ENCODE measurements around the gene USP1. TPM values are rescaled to one million over a fixed set of nuclear protein-coding genes. Genes with fewer than 3 reads are reported as not detected.

USP1 gene
- total RNA-seq, 2 experiments from 2014 or later = 69.6 to 96.6 TPM

DNA sequence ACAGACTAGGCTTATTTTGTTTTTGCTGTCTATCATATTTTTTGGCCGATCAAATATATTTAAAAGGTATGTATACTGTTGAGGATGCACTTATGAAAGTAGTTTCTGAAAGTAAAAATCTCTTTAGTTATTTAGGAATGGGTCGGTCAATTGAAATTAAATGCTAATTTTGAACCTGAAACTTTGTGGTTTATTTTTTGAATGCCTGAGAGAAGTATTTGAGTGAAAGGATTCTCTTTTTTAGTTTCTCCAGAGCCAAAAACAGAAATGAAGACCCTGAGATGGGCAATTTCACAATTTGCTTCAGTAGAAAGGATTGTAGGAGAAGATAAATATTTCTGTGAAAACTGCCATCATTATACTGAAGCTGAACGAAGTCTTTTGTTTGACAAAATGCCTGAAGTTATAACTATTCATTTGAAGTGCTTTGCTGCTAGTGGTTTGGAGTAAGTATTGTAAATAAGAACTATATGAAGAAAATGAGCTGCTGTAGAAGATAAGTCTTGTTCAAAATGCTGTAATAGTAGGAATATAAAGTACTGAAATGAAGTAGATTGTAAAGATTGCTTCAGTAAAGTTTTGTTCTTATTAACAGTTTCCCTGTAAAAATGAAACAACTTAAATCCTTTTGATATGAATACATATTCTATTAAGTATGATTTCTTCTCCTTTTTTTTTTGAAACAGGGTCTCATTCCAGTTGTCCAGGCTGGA is 11.5 kb downstream of the USP1 start:
- peaks cover 27% of the 10 kb centered on the region; the same call in 1 of the 2 replicates for H4K20me1 ChIP-seq (ENCODE audit: insufficient read depth, low read length)
- intact Hi-C loops (cut with micrococcal nuclease; ENCODE audit: unreplicated experiment) = no loop called here
- H3K36me3 ChIP-seq (ENCODE audit: insufficient read depth, low read length) = peaks cover 99% of the 10 kb centered on the region
- H3K79me2 ChIP-seq (ENCODE audit: insufficient read depth, low read depth, low read length) = peaks cover 54% of the 10 kb centered on the region
- no peak for DNase-seq (ENCODE audit: low spot score)
- H3K4me1 ChIP-seq (ENCODE audit: insufficient read depth, low read length, poor library complexity, severe bottlenecking) = no peaks in the 10 kb centered on the region
- ChIA-PET CTCF (ENCODE audit: unreplicated experiment) (no interaction called here), POLR2A (no interaction called here)
- no peak overlapping the region for H2AFZ ChIP-seq (ENCODE audit: low read length)
- no peaks in the 10 kb centered on the region for H3K9me2 ChIP-seq (ENCODE audit: insufficient read depth, low read length)
- no peak overlapping the region for H3K27ac ChIP-seq (ENCODE audit: low read depth, low read length, poor library complexity, severe bottlenecking)
- no peak for TF ChIP-seq EZH2phosphoT487 (IDR thresholded peaks at IDR 0.05; ENCODE audit: borderline replicate concordance, low read depth, low read length)
- TF ChIP-seq, protein P1, sequence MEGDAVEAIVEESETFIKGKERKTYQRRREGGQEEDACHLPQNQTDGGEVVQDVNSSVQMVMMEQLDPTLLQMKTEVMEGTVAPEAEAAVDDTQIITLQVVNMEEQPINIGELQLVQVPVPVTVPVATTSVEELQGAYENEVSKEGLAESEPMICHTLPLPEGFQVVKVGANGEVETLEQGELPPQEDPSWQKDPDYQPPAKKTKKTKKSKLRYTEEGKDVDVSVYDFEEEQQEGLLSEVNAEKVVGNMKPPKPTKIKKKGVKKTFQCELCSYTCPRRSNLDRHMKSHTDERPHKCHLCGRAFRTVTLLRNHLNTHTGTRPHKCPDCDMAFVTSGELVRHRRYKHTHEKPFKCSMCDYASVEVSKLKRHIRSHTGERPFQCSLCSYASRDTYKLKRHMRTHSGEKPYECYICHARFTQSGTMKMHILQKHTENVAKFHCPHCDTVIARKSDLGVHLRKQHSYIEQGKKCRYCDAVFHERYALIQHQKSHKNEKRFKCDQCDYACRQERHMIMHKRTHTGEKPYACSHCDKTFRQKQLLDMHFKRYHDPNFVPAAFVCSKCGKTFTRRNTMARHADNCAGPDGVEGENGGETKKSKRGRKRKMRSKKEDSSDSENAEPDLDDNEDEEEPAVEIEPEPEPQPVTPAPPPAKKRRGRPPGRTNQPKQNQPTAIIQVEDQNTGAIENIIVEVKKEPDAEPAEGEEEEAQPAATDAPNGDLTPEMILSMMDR (conservative IDR thresholded peaks at IDR 0.05; ENCODE audit: low read length) = no peak
- BruUV-seq (replicated peaks) = no TSS peak
- no peak overlapping the region for H3K4me3 ChIP-seq (ENCODE audit: low read depth, low read length, poor library complexity, severe bottlenecking)
- no peak overlapping the region for H3K4me2 ChIP-seq (ENCODE audit: low read length)
- no peaks in the 10 kb centered on the region for H3K9me3 ChIP-seq (ENCODE audit: low read length)

DNA sequence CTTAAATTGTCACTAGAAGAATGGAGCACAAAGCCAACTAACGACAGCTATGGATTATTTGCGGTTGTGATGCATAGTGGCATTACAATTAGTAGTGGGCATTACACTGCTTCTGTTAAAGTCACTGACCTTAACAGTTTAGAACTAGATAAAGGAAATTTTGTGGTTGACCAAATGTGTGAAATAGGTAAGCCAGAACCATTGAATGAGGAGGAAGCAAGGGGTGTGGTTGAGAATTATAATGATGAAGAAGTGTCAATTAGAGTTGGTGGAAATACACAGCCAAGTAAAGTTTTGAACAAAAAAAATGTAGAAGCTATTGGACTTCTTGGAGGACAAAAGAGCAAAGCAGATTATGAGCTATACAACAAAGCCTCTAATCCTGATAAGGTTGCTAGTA is 13.5 kb downstream of the USP1 start:
- Histone ChIP-seq H3K27ac (ENCODE audit: low read depth, low read length, poor library complexity, severe bottlenecking) (no peak overlapping the region), H3K4me2 (ENCODE audit: low read length) (no peak overlapping the region), H3K4me3 (ENCODE audit: low read depth, low read length, poor library complexity, severe bottlenecking) (no peak overlapping the region), H3K9me3 (ENCODE audit: low read length) (no peaks in the 10 kb centered on the region), H3K36me3 (ENCODE audit: insufficient read depth, low read length) (peaks cover 99% of the 10 kb centered on the region), H3K9me2 (ENCODE audit: insufficient read depth, low read length) (no peaks in the 10 kb centered on the region), H2AFZ (ENCODE audit: low read length) (no peak overlapping the region), H3K4me1 (ENCODE audit: insufficient read depth, low read length, poor library complexity, severe bottlenecking) (no peaks in the 10 kb centered on the region), H4K20me1 (ENCODE audit: insufficient read depth, low read length) (peaks cover 25% of the 10 kb centered on the region; the same call in 1 of the 2 replicates), H3K79me2 (ENCODE audit: insufficient read depth, low read depth, low read length) (peaks cover 35% of the 10 kb centered on the region)
- POLR2A ChIA-PET = interaction anchor here (1.2 to 1.8 kb wide), 2 partner anchors 10 to 29 kb away, joined by 3 to 11 read pairs; no protein-coding TSS in a partner anchor
- intact Hi-C loops (cut with micrococcal nuclease; ENCODE audit: unreplicated experiment) = no loop called here
- no peak for DNase-seq (ENCODE audit: low spot score)
- no peak for TF ChIP-seq EZH2phosphoT487 (IDR thresholded peaks at IDR 0.05; ENCODE audit: borderline replicate concordance, low read depth, low read length)
- TF ChIP-seq, protein P1 (conservative IDR thresholded peaks at IDR 0.05; ENCODE audit: low read length) = no peak
- no TSS peak for BruUV-seq (replicated peaks)
- CTCF ChIA-PET (ENCODE audit: unreplicated experiment) = interaction anchor here (1.0 kb wide), 1 partner anchor 12 kb away, joined by 3 read pairs; no protein-coding TSS in a partner anchor

DNA sequence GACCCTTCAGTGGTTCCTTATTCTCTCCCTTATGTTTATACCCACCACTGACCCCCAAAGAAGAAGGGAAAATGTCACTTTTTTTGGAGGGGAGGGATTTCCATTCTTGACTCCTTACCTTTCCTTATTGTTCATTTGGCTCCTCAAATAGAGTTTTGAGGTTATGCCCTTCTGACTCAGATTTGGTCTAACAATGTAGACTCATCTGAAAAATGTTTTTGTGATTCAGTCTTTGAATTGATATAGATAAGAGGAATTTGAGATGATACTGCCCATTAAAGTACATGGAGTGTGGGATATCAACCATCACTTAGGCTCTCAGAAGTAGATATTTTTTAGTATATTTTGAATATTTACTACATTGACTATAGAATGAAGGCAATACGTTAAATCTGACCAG is 16.1 kb downstream of the USP1 start:
- no peak for DNase-seq (ENCODE audit: low spot score)
- POLR2A ChIA-PET = no interaction called here
- H3K4me1 ChIP-seq (ENCODE audit: insufficient read depth, low read length, poor library complexity, severe bottlenecking) = no peaks in the 10 kb centered on the region
- CTCF ChIA-PET (ENCODE audit: unreplicated experiment) = no interaction called here
- TF ChIP-seq, protein P1 (conservative IDR thresholded peaks at IDR 0.05; ENCODE audit: low read length) = no peak
- no peak for TF ChIP-seq EZH2phosphoT487 (IDR thresholded peaks at IDR 0.05; ENCODE audit: borderline replicate concordance, low read depth, low read length)
- H3K36me3 ChIP-seq (ENCODE audit: insufficient read depth, low read length) = peaks cover 86% of the 10 kb centered on the region
- H3K9me3 ChIP-seq (ENCODE audit: low read length) = no peaks in the 10 kb centered on the region
- H2AFZ ChIP-seq (ENCODE audit: low read length) = no peak overlapping the region
- H3K4me3 ChIP-seq (ENCODE audit: low read depth, low read length, poor library complexity, severe bottlenecking) = no peak overlapping the region
- H3K9me2 ChIP-seq (ENCODE audit: insufficient read depth, low read length) = no peaks in the 10 kb centered on the region
- H3K4me2 ChIP-seq (ENCODE audit: low read length) = no peak overlapping the region
- no TSS peak for BruUV-seq (replicated peaks)
- H3K79me2 ChIP-seq (ENCODE audit: insufficient read depth, low read depth, low read length) = peaks cover 12% of the 10 kb centered on the region
- no peak overlapping the region for H3K27ac ChIP-seq (ENCODE audit: low read depth, low read length, poor library complexity, severe bottlenecking)
- intact Hi-C loops (cut with micrococcal nuclease; ENCODE audit: unreplicated experiment) = no loop called here
- H4K20me1 ChIP-seq (ENCODE audit: insufficient read depth, low read length) = peaks cover 18% of the 10 kb centered on the region; the same call in 1 of the 2 replicates
